MCF 10A (cell line): Measurements from ENCODE around the gene IQSEC1. TPM values are rescaled to one million over a fixed set of nuclear protein-coding genes. Genes with fewer than 3 reads are reported as not detected.

Experiments
- BruUV-seq: library from RNA; stranded (reverse); fragments of 400-500 nt; replicated peaks from 2 replicates; lab custom pipeline; 2021; lab: Mats Ljungman, UMichigan
- CTCF ChIA-PET: fragments of 300-600 bp; sonication (Branson Sonifier 250); formaldehyde crosslinking; extraction: SDS; loops from one replicate; lab custom pipeline; 2021; ENCODE audit warnings: antibody characterized with exemption, inconsistent platforms; lab: Yijun Ruan, JAX
- POLR2A ChIA-PET: fragments of 300-600, 350-650 bp; sonication (Branson Sonifier 250); formaldehyde crosslinking; extraction: SDS; loops from one replicate; lab custom pipeline; 2020; ENCODE audit warnings: antibody characterized with exemption, inconsistent platforms; lab: Yijun Ruan, JAX
- DNase-seq: peaks from one replicate; pipeline ENCODE4 v3.0.0-alpha.2; 2018; ENCODE audit not compliant: unreplicated experiment
- H3K27ac Mint-ChIP-seq: one replicate; pipeline ENCODE4 v1.8.0; 2022; ENCODE audit warnings: mild to moderate bottlenecking, low read depth, mixed read lengths; ENCODE audit not compliant: unreplicated experiment
- H3K27me3 Mint-ChIP-seq: one replicate; pipeline ENCODE4 v1.8.0; 2022; ENCODE audit warnings: mixed read lengths; ENCODE audit not compliant: insufficient read depth, unreplicated experiment
- H3K36me3 Mint-ChIP-seq: one replicate; pipeline ENCODE4 v1.8.0; 2022; ENCODE audit warnings: mild to moderate bottlenecking, moderate library complexity, mixed read lengths; ENCODE audit not compliant: insufficient read depth, unreplicated experiment
- H3K4me1 Mint-ChIP-seq: one replicate; pipeline ENCODE4 v1.8.0; 2022; ENCODE audit warnings: mixed read lengths; ENCODE audit not compliant: insufficient read depth, unreplicated experiment
- H3K4me3 Mint-ChIP-seq: one replicate; pipeline ENCODE4 v1.8.0; 2022; ENCODE audit warnings: mild to moderate bottlenecking, moderate library complexity, mixed read lengths; ENCODE audit not compliant: unreplicated experiment
- H3K9me3 Mint-ChIP-seq: one replicate; pipeline ENCODE4 v1.8.0; 2022; ENCODE audit warnings: mixed read lengths; ENCODE audit not compliant: unreplicated experiment
- CTCF ChIP-seq: fragments of 200-600 bp; IDR thresholded peaks from one replicate; pipeline ENCODE4 v1.8.0; 2022; ENCODE audit warnings: antibody characterized with exemption, mild to moderate bottlenecking; ENCODE audit not compliant: unreplicated experiment
- intact Hi-C: fragments of 100-400 bp; cut with micrococcal nuclease; formaldehyde crosslinking; loops from 2 replicates; pipeline ENCODE4 v1.14.1; 2022
- total RNA-seq: library from RNA; stranded (reverse); gene quantifications from 2 replicates; pipeline ENCODE4 v1.2.3, GENCODE V29; 2022

IQSEC1 gene
- total RNA-seq, 1 experiment from 2014 or later: 18.7 TPM

GRCh38 chr3:12920967-12921366, 152.3 kb downstream of the IQSEC1 start:
- no peaks in the 10 kb centered on the region for H3K9me3 Mint-ChIP-seq
- POLR2A ChIA-PET: interaction anchor here (0.6 kb wide), 1 partner anchor 16 kb away, joined by 3 read pairs; no protein-coding TSS in a partner anchor
- CTCF ChIA-PET: interaction anchor here (0.7 kb wide), 1 partner anchor 56 kb away, joined by 3 read pairs; no protein-coding TSS in a partner anchor
- no peak for DNase-seq
- H3K36me3 Mint-ChIP-seq: peaks cover 11% of the 10 kb centered on the region
- H3K4me1 Mint-ChIP-seq: no peaks in the 10 kb centered on the region
- no peak overlapping the region for H3K27ac Mint-ChIP-seq
- H3K27me3 Mint-ChIP-seq: no peaks in the 10 kb centered on the region
- intact Hi-C loops: no loop called here
- no peak for TF ChIP-seq CTCF
- BruUV-seq: no TSS peak
- no peak overlapping the region for H3K4me3 Mint-ChIP-seq

GRCh38 chr3:12919205-12919604, 154.0 kb downstream of the IQSEC1 start:
- no peak for TF ChIP-seq CTCF
- DNase-seq: no peak
- no peak overlapping the region for H3K4me3 Mint-ChIP-seq
- H3K27ac Mint-ChIP-seq: no peak overlapping the region
- H3K27me3 Mint-ChIP-seq: no peaks in the 10 kb centered on the region
- intact Hi-C loops: no loop called here
- H3K4me1 Mint-ChIP-seq: no peaks in the 10 kb centered on the region
- BruUV-seq: no TSS peak
- POLR2A ChIA-PET: no interaction called here
- no peaks in the 10 kb centered on the region for H3K9me3 Mint-ChIP-seq
- CTCF ChIA-PET: no interaction called here
- peaks cover 5% of the 10 kb centered on the region for H3K36me3 Mint-ChIP-seq

- no peak for TF ChIP-seq CTCF
- intact Hi-C loops: no loop called here
- Mint-ChIP-seq H3K27ac (no peak overlapping the region), H3K9me3 (no peaks in the 10 kb centered on the region), H3K27me3 (no peaks in the 10 kb centered on the region), H3K36me3 (peaks cover 5% of the 10 kb centered on the region), H3K4me3 (no peak overlapping the region), H3K4me1 (no peaks in the 10 kb centered on the region)
- BruUV-seq: no TSS peak
- no peak for DNase-seq
- ChIA-PET CTCF (interaction anchor here (0.7 kb wide), 1 partner anchor 77 kb away, joined by 4 read pairs; no protein-coding TSS in a partner anchor), POLR2A (no interaction called here)
Observed at GRCh38 chr3:12918231-12918630, 155.0 kb downstream of the IQSEC1 start.

GRCh38 chr3:12916159-12916558, 157.1 kb downstream of the IQSEC1 start:
- Mint-ChIP-seq H3K4me3 (no peak overlapping the region), H3K36me3 (peaks cover 7% of the 10 kb centered on the region), H3K27me3 (no peaks in the 10 kb centered on the region), H3K27ac (no peak overlapping the region), H3K4me1 (no peaks in the 10 kb centered on the region), H3K9me3 (no peaks in the 10 kb centered on the region)
- no TSS peak for BruUV-seq
- TF ChIP-seq CTCF: no peak
- POLR2A ChIA-PET: no interaction called here
- DNase-seq: no peak
- CTCF ChIA-PET: no interaction called here
- intact Hi-C loops: no loop called here
